Activated CD8-positive, alpha-beta memory T cell treated with anti-CD3 and anti-CD28 coated beads for 48 hours (primary cell): ENCODE measurements around the gene GALNS.

Experiments
- DNase-seq, 3 experiments: peaks; one replicate each; pipeline ENCODE4 v3.0.0-alpha.2; 2020; ENCODE audit warnings: low read depth in 2 of 3, low spot score in 2 of 3

The GALNS gene

DNA sequence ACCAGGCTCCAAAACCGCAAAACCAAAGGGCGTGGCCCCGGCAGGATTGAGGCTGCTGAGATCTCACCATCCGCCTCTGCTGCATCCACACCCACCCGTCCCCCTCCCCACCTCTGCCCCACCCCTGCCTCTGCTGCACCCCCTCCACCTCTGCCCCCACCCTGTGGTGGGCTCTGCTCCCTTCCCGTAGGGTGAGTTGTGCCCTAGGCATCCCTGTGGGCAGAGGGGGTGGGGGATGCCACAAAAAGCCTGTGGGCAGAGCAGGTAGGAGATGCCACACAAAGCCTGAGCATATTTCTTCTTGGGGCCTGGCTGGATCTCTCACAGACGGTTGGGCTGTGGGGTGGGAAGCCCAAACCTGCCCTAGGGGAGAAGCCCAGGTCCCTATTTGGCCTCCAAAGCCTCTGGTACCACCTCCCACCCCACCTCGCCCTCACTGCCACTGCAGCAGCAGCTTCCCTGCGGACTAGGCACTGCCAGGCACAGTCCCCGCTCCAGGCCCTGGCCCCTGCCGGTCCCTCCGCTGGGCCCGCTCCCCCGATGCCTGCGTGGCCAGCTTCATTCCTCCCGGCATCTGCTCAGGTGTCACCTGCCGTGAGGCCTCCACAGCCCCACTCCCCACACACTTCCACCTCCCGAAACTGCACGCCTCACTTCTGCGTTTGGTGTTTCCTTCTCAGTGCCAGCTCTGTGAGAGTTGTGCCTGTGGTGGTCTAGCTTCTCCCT is 21.0 kb upstream of the GALNS start:
- DNase-seq, result no peak

DNA sequence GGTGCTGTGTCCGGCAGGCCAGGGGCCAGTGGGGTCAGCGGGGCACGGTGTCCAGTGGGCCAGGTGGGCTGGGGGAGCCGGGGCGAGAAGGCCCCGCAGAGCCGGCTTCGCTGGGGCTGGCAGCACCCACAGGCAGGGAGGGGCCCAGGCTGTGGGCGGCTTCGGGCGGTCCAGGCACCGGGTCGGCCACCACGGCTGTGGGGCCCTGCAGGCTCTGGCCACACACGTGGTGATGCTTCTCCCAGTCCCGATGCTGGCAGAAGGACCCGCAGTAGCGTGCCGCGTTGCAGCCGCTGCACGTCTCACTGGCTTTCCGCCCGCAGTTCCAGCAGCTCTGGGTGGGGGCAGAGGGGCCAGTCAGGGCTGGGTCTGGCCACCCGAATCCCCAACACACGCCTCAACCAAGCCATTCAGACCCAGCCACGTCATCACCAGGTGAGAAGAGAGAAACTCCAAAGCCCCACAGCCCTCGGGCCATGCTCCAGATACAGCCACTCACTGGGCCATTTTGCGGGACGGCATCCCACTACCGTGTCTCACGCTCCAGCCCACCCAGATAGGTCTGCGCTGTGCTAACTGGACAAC is 20.3 kb upstream of the GALNS start:
- DNase-seq, result no peak

DNA sequence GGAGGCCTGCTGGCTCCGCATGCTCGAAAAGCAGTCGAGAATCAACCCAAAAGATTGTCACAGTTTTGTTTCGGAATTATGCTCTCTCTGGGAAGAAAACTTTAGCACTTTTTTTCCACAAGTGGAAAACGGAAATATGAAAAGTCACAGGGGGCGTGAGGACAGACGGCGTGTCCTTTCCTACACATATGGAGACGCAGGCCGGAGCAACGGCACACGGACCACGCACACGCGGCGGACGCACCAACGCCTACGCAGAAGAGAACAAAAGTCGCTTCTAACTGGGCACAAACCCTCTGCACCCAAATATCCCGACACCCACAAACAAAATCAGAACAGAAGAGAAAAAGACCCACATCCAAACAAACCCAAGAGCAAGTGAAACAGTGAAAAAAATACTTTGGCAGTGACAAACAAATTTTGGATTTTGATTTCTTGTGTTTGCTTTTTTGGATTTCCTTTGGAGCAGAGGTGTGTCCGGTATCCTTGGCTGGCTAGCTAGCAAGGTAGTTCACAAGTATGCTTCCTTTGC is 19.0 kb upstream of the GALNS start:
- DNase-seq, result no peak

DNA sequence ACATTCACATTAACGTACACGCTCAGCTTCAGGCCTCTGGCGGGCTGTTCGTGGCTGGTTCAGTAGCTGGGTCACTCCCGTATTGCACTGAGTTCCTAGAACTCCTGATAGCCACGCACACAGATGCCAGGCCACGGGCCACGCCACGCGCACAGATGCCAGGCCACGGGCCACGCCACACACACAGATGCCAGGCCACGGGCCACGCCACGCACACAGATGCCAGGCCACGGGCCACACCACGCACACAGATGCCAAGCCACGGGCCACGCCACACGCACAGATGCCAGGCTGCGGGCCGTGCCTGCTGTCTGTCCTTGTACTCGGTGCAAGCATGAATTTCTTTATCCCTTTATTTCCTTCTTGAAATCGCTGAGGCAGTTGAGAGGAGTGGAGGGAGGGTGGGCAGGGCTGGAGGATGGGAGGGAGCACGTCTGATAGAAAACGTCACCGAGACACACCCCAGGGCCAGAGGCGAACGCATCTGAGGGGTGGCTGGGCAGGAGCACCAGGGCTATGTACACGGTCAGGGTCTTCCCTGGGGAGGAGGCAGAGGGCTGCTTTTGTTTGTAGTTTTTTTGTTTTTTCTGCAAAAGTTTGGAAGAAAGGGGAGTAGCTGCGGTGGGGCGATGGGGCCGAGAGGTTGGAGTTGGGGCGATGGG is 18.3 kb upstream of the GALNS start:
- DNase-seq, result no peak

DNA sequence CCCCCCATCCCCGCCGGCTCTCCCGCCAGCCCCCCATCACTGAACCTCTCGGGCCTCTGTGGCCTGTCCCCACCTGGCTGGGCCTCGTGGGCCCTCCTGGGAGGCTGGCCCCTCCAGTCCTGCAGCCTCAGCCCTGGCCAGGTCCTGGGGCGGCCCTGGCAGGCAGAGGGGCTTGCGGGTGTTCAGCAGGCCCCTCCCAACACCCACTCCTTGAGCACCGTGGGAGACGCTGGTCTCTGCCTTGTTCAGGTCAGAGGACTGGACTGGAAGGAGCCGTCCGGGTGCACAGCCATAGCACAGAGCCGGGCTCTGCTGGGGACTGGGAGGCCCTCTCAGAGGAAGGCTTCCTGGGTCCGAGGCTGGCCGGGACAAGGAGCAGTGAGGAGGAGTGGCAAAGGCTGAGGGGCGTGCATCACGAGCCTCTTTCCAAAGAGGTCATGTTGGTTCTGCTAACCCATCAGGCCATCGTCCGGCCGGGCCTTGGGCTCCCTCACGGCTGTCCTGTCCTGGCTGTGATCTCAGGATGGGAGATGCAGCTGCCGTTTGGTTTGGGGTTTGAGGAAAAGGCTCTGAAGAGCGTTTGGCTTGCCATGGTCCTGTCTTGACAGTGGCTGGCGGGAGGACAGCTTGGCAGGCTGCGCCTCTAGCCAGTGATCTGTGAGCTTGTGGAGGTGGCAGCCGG is 16.0 kb upstream of the GALNS start:
- DNase-seq, result no peak

DNA sequence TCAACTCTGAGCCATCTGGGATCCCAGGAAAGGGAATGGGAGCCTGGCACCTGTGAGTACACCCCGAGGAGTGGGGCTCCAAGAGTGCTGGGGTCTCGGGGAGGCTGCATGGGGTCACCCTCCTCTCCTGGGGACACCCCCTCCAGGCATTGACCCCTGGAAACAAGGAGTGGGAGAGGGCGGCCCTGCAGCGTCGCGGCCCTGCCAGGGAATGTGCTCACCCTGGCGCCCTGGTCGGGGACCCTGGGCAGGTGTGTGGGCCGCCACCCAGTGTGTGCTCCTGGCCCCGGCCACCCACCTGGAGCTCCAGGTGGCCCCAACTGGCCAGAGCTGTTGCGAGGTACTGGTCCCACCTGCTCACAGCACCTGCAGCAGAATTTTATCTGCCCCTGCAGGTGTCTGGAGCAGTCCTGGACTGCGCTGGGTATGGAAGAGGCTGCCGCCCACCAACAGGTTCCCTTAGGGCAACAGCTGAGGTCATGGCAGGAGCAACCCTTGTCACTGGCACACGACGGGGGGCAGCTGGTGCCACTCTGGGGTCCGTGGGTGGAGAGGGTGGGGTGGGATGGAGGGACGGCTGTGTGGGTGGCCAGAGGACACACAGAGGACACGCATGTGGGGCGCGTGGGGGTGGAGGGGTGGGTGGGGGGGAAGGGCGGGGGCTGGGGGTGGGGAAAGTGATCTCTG is 15.1 kb upstream of the GALNS start:
- no peak for DNase-seq

DNA sequence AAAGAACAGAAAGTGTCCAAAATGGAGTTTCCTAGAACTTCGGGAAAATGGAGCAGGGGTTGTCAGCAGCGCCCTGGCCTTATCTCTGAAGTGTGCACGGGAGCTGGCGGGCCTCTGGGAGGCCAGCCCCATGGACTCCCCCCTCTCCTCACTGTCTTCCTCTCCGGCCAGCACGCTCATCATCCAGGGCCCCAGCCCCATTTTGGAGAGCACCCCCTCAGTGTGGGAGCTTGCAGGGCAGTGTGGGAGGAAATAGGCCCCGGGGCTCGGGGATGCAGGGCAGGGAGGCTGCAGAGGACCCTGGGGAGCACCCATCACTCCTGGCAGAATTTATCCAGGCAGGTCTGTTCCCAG is 14.6 kb upstream of the GALNS start:
- no peak for DNase-seq

DNA sequence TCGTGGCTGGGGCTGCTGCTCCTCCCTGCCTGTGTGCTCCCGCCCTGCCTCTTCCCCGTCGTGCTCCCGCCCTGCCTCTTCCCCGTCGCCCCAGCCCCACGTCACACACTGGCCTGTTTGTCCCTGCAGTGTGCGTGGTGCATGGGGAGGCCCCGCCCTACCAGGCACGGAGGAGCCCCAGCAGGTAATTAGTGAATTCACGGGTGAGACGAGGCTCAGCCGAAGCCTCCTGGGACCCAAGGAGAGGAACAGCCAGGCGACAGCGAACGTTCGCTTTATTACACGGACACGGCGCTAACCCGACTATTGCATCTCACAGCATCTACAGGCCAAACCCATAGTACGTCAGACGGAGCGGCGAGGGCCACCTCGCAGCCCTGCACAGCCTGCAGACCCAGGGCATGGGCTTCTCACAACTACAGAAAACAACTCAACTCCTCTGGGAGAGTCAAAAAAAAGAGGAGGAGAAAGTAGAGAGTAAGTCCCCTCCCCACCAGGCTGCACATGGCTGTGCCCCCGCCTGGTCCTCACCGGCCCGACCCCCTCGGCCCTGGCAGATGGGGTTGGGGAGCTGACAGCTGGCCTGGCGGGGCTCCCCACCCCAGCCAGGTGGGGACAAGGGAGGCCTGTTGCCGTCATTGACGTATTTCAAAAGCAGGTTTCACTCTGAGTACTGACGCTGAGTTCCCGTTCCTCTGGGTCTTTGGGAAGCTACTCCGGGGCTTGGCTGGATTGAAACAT is 14.0 kb upstream of the GALNS start:
- no peak for DNase-seq

DNA sequence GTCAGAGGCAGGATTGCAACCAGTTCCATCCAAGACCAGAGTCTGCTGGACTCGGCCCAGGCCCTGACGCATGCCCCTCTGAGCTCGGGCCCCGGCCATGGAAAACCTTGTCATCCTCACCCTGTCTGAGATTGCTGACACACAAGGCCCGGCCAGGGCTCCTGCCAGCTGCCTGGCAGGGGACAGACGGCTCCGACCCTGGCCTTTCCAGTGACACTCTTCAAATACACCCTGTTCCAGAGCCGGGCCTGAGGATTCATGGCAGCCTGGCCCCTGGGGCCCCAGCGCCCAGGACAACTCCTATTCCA is 12.9 kb upstream of the GALNS start:
- no peak for DNase-seq

DNA sequence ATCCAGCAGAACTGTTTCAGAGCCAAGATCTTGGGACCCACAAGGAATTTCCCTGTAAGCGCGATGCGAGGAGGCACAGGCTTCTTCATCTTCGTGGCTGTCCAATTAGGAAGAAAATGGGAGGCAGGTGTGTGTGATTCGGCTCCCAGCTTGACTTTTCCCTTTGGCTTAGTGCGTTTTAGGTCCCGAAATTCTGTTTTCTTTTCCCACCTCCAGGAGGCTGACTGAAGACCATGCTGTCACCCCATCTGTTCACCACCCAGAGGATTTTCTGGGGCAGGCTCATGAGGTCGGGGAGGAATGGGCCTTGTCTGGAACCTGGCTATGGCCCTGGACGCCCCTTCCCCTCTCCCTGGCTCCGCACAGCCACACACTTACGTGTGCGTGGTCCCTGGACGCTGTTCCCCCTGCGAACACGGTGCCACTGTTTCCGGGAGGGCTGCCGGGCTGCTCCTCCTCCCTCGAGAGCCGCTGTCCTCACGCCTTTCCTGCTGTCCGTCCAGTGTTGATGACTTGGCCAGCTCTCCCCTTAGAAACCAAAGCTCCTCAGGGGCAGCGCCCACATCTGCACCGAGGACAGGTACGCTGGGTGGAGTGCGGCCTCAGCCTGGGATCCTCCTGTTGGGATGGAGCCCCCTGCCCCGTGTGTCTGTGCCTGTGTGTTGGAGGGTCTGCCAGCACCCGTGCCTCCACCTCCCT is 12.4 kb upstream of the GALNS start:
- DNase-seq, result no peak

DNA sequence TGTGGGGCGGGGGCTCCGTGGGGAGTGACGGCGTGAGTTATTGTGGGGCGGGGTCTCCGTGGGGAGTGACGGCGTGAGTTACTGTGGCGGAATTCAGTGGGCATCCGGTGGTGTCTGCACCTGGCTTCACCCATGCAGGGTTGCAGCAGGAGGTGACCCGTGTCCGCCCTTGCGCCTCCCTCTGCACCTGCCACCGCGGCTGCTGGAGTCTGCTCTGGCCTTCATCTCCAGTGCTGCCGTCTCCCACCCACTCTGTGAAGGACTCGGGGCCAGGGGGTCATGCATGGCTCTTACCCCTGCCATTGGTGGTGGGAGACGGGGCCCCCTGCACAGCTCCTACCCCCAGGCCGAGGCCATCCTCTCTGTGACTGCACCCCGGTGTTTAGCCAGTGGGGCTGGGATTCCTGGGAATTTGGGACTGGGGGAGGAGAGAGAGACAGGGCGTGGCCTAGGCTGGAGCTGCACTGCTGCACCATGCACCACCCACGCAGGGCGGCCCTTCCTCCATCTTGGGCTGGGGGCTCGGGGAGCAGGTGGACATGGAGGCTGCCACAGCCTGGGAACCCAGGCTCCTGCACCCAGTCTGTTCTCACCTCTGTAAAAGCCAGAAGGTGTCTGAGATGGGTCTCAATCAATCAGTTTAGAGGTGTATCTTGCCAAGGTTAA is 11.0 kb upstream of the GALNS start:
- no peak for DNase-seq

DNA sequence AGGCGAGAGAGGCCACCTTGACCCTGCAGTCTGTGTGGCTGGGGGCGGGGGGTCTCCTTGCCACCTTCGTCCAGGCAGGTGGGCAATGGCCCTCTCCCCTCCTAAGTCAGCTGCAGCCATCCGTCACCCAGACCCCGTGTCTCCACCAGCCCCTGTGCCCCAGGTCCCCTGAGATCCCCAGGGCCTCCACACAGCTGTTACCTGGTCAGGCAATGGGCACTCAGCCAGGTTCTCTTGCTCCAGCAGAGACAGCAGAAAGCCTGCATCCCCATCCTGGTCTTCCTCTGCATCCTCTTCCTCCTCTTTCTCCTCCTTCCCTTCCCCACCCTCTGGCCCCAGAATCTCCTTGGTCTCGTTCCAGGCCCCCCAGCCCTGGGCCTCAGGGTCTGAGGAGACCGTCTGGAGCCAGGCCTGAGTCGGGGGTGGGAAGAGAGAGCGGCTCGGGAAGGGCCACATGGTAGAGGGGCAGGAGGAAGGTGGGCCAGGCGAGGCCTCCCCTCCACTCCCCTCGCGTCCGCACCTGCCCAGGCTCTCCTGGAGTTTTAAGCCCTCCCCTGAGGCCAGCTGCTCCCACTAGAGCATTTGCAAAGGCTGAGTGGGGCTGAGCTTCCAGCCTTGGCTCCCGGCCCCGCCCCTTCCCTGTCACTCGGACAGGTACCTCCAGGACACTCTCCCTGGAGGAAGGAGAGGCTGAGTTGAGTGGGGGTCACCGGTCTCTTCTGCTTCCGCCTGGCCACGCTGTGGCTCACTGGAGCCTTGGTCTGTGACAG is 9.6 kb upstream of the GALNS start, which contains the start of gene PABPN1L:
PABPN1L (minus strand) TSS at position 510 of the 770 bp plus-strand sequence; CDS start at position 456, 54 bp downstream.
- DNase-seq, result no peak

DNA sequence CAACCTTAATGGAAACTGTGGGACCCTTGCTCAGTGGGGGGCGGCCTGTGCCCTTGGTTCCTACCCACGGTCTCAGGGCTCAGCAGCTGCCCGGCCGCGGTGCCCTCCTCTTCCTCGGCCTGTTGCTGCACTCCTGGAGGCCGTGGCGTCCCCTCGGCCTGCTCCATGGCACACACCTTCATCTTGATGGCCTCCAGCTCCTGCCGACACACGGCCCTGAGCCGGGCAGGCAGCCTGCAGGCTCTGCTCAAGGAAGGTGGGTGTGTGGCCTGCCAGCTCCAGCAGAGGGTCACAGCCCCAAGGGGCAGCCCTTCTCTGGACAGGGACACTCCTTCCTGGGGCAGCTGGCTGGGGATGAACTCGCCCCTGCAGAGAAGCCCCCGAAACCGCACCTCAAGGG is 9.0 kb upstream of the GALNS start:
- DNase-seq, result no peak

DNA sequence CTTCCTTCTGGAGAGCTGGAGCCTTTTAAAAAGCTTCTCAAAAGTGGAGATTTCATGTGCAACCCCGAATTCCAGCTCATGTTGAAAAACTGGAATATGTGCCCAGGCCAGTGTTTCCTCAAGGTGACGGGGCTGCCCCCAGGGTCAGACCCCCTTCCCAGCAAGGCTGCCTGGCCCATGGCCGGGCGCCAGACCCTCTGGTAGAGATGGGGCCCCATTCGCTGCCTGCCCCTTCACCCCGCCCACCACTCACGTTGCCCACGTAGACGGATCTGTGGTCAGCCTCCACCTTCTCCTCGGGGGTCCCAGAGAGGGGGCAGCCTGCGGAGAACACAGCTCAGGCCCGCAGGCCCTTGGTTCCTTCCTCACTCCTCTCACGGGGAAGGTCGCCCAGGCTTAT is 8.6 kb upstream of the GALNS start:
- DNase-seq, result no peak

DNA sequence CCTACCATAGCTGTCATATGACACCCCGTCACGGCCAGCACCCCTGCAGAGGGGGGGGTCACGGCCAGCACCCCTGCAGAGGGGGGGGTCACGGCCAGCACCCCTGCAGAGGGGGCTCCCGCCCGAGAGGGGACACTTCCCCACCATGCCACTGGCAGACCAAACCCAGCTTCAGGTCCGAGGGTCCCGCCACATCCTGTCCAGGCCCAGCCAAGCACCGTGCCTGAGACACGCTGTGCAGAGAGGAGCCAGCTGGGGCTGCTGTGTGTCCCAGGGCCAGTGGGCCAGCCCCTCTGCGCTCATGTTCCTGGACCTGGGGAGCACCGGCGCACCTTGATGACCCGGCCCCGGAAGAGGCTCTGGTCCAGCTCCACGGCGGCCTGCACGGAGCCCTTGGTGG is 7.8 kb upstream of the GALNS start:
- DNase-seq, result no peak

DNA sequence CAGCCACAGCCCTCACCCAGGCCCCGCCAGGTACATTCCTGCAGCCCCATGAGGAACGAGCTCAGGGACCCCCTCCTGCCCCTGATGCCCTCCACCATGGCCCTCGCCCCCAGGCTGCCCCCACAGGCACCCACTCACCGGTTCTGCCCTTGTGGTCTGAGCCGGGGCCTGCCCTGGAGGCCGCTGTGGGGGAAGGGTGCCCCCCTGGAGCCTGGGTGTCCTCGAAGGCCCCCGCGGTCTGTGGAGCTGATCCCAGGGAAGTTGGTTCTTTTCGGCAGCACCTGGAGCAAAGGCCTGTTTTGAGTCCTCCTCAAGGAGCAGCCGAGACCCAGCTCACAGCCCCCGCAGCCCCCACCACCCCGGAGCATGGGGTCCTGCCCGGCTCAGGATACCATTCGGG is 7.4 kb upstream of the GALNS start:
- DNase-seq, result no peak

DNA sequence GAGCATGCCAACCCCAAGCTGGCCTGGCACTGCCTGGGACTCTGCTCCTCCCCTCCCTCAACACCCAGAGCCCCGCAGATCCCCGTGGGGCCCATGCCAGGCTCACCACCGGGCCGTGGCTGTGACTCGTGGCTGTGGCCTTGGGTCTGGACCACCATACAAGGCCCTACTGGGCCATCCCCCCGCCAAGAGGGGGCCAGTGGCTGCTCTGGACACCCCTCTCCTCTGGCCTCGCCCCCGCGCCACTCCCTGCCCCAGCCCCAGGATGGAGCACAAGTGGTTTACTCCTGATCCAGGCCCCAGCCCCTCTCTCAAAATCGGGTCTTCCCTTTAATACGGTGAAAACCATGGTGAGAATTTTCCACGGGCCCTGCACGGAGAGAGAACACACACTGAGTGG is 6.7 kb upstream of the GALNS start:
- DNase-seq, result no peak

DNA sequence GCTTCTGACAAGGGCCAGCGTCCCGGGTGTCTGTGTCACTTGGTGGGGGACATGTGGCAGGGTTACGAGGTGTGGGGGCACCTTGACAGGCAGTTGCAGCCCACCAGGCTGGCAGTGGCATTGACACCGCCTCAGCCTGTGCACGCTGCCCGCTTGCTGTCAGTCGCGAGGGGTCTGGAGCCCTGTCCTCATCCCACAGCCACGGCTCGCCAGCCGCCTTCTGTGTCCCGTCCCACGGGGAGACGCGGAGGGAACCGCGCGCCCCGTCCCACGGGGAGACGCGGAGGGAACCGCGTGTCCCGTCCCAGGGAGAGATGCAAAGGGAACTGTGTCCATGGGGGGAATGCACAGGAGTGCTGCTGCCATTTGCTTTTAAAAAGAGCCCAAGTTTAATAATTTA is 6.2 kb upstream of the GALNS start:
- DNase-seq, result no peak

DNA sequence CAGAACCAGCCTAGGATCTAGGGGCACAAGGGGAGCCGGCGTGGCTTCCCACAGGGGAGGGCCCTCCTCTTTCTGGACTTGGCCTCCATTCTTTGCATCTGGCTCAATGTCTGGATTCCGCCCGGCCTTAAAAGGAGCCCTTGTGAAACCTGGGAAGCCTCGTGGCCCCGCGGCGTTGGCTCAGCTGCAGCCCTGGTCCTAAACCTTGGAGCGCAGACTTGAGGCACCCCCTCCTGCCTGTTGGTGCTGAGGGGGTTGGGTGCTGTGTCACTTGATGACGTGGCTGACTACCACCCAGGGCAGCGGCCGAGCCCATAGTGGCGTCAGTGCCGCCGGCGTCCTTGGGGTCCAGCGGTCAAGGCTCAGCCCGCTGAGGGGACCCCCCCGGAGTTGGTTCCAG is 4.6 kb upstream of the GALNS start:
- no peak for DNase-seq
